ENCODE measurements around the gene CFTR.

Gene CFTR

GRCh38 chr7:117592011-117592635 is 112.3 kb downstream of the CFTR start:
- no peak for DNase-seq

GRCh38 chr7:117596134-117596533 is 116.3 kb downstream of the CFTR start:
- no peak for DNase-seq

GRCh38 chr7:117597755-117598154 is 117.9 kb downstream of the CFTR start:
- DNase-seq, result no peak

- DNase-seq, result no peak
Observed at GRCh38 chr7:117600911-117601310, 121.1 kb downstream of the CFTR start.

- DNase-seq, result no peak
Observed at GRCh38 chr7:117603627-117604026, 123.8 kb downstream of the CFTR start.

- no peak for DNase-seq
Observed at GRCh38 chr7:117605712-117606111, 125.9 kb downstream of the CFTR start.

- no peak for DNase-seq
Observed at GRCh38 chr7:117606132-117606531, 126.3 kb downstream of the CFTR start.

GRCh38 chr7:117610396-117610795 is 130.6 kb downstream of the CFTR start:
- no peak for DNase-seq

- DNase-seq, result no peak
Observed at GRCh38 chr7:117612637-117613036, 132.8 kb downstream of the CFTR start.

- DNase-seq, result no peak
Observed at GRCh38 chr7:117616694-117617093, 136.9 kb downstream of the CFTR start.

- DNase-seq, result no peak
Observed at GRCh38 chr7:117619681-117620080, 139.9 kb downstream of the CFTR start.

- DNase-seq, result no peak
Observed at GRCh38 chr7:117621075-117621618, 141.3 kb downstream of the CFTR start.

- DNase-seq, result no peak
Observed at GRCh38 chr7:117623606-117624005, 143.8 kb downstream of the CFTR start.

- no peak for DNase-seq
Observed at GRCh38 chr7:117630501-117630900, 150.7 kb downstream of the CFTR start.

- no peak for DNase-seq
Observed at GRCh38 chr7:117630907-117631564, 151.2 kb downstream of the CFTR start.

- no peak for DNase-seq
Observed at GRCh38 chr7:117631652-117632051, 151.8 kb downstream of the CFTR start.

GRCh38 chr7:117637937-117638336 is 158.1 kb downstream of the CFTR start:
- DNase-seq, result no peak

- DNase-seq, result no peak
Observed at GRCh38 chr7:117639966-117640365, 160.1 kb downstream of the CFTR start.

GRCh38 chr7:117640465-117640864 is 160.6 kb downstream of the CFTR start:
- DNase-seq, result no peak

- no peak for DNase-seq
Observed at GRCh38 chr7:117645481-117646165, 165.8 kb downstream of the CFTR start.

GRCh38 chr7:117648203-117648866 is 168.5 kb downstream of the CFTR start:
- no peak for DNase-seq

- no peak for DNase-seq
Observed at GRCh38 chr7:117652943-117653680, 173.3 kb downstream of the CFTR start.

- DNase-seq, result no peak
Observed at GRCh38 chr7:117654780-117655179, 175.0 kb downstream of the CFTR start.

Measured in NCI-H1092 (cell line).